ENCODE measurements around the gene BZW2. TPM values are rescaled to one million over a fixed set of nuclear protein-coding genes. Genes with fewer than 3 reads are reported as not detected.

BZW2 gene
- total and polyA plus RNA-seq, 11 donors, result 195 to 808 (median 297) TPM

GRCh38 chr7:16636555-16637101 is 9.4 kb upstream of the BZW2 start:
- H3K4me3 ChIP-seq, result no peak overlapping the region
- H3K9me3 ChIP-seq, result no peaks in the 10 kb centered on the region
- H3K36me3 ChIP-seq, result peaks cover 0 to 16% (median 11%) of the 10 kb centered on the region in 9 donors
- no peaks in the 10 kb centered on the region for H3K27me3 ChIP-seq
- DNase-seq (no peak), ATAC-seq (no peak)
- 82 to 93% (median 85%) methylated on average over 1 of the region's 1 CpG for WGBS, 4 donors
- H3K27ac ChIP-seq, result peak overlapping the region in 7 of 12 donors; percentile 9 to 55 (median 23)
- intact Hi-C loops (cut with DNase I), result loop anchor here in 1 of 10 donors (5.0 kb wide), 1 partner anchor 1846 kb away; no protein-coding TSS in a partner anchor
- H3K4me1 ChIP-seq, result peaks cover 5 to 66% (median 49%) of the 10 kb centered on the region in 12 donors
- no peak for TF ChIP-seq CTCF (IDR thresholded peaks at IDR 0.05)

- ATAC-seq, result peak in 1 of 4 donors; percentile 14
These were observed 8.6 kb upstream of the BZW2 start for GRCh38 chr7:16637379-16637778.

GRCh38 chr7:16638282-16639280 is 7.4 kb upstream of the BZW2 start:
- DNase-seq, result no peak
- Histone ChIP-seq H3K4me3 (no peak overlapping the region), H3K27me3 (no peaks in the 10 kb centered on the region), H3K4me1 (peaks cover 5 to 84% (median 62%) of the 10 kb centered on the region in 12 donors), H3K36me3 (peaks cover 0 to 15% (median 11%) of the 10 kb centered on the region in 9 donors), H3K27ac (peak overlapping the region in 11 of 12 donors; percentile 18 to 67 (median 41)), H3K9me3 (no peaks in the 10 kb centered on the region)
- TF ChIP-seq CTCF (IDR thresholded peaks at IDR 0.05), result no peak
- no peak for TF ChIP-seq POLR2A (IDR thresholded peaks at IDR 0.05)
- 32 to 43% (median 37%) methylated on average over 7 of the region's 7 CpGs for WGBS, 4 donors
- peak in 3 of 4 donors; percentile 26 to 40 (median 35) for ATAC-seq
- intact Hi-C loops (cut with DNase I), result loop anchor here in 1 of 10 donors (5.0 kb wide), 1 partner anchor 1844 kb away; no protein-coding TSS in a partner anchor

More at GRCh38 chr7:16637379-16637778, 8.6 kb upstream of the BZW2 start:
- Histone ChIP-seq H3K4me3 (no peak overlapping the region), H3K9me3 (no peaks in the 10 kb centered on the region), H3K36me3 (peaks cover 0 to 16% (median 11%) of the 10 kb centered on the region in 9 donors), H3K27ac (peak overlapping the region in 11 of 12 donors; percentile 9 to 67 (median 26)), H3K27me3 (no peaks in the 10 kb centered on the region), H3K4me1 (peaks cover 5 to 74% (median 53%) of the 10 kb centered on the region in 12 donors)
- WGBS, 4 donors, result 46 to 59% (median 50%) methylated on average over 5 of the region's 5 CpGs
- DNase-seq, result no peak
- TF ChIP-seq POLR2A (IDR thresholded peaks at IDR 0.05) (no peak), CTCF (IDR thresholded peaks at IDR 0.05) (no peak)
- intact Hi-C loops (cut with DNase I), result loop anchor here in 1 of 10 donors (5.0 kb wide), 1 partner anchor 1845 kb away; no protein-coding TSS in a partner anchor
